Gastroesophageal sphincter (tissue), 4 donors: Measurements from ENCODE around the gene NCBP2L. TPM values are rescaled to one million over a fixed set of nuclear protein-coding genes. Genes with fewer than 3 reads are reported as not detected.

Experiments
- ATAC-seq: fragments of 150-250 bp; one replicate; pipeline ENCODE4 v1.9.1; 2016; ENCODE audit warnings: mild to moderate bottlenecking, moderate library complexity
- H3K27ac ChIP-seq, 4 donors: fragments of 200-600 bp; sonication (generic) in 3 of 4; 1 replicate in 3 of 4; 2 replicates in 1 of 4; pipeline ENCODE4 v1.5.1; 2016 to 2019
- H3K27me3 ChIP-seq: fragments of 200-600 bp; sonication (generic); one replicate; pipeline ENCODE4 v1.5.1; 2019
- H3K36me3 ChIP-seq, 2 donors: fragments of 200-600 bp; sonication (generic); one replicate each; pipeline ENCODE4 v1.5.1; 2019; ENCODE audit warnings: control low read depth in 1 of 2
- H3K4me1 ChIP-seq, 3 donors: fragments of 200-600 bp; sonication (generic); 1 replicate in 2 of 3; 2 replicates in 1 of 3; pipeline ENCODE4 v1.5.1; 2016 to 2019; ENCODE audit warnings: control low read depth in 2 of 3
- H3K4me3 ChIP-seq, 2 donors: fragments of 200-600 bp; sonication (generic); one replicate each; pipeline ENCODE4 v1.5.1; 2019; ENCODE audit warnings: mild to moderate bottlenecking in 1 of 2, moderate library complexity in 1 of 2
- H3K9me3 ChIP-seq, 3 donors: fragments of 200-600 bp; sonication (generic); one replicate each; pipeline ENCODE4 v1.5.1; 2017 to 2019; ENCODE audit warnings: control low read depth in 2 of 3
- CTCF ChIP-seq, 4 experiments: fragments of 200-600 bp in 2 of 4; fragments of 450-650 bp in 2 of 4; sonication (generic) in 1 of 4; IDR thresholded peaks; one replicate each; pipeline ENCODE4 v1.5.1; 2017 to 2019; ENCODE audit warnings: antibody characterized with exemption in 4 of 4, mild to moderate bottlenecking in 2 of 4, moderate library complexity in 2 of 4
- EP300 ChIP-seq: sonication (generic); formaldehyde crosslinking; IDR thresholded peaks from one replicate; pipeline ENCODE4 v1.6.1; 2017; ENCODE audit warnings: antibody characterized with exemption, mild to moderate bottlenecking
- POLR2A ChIP-seq, 2 donors: fragments of 450-650 bp; IDR thresholded peaks; one replicate each; pipeline ENCODE4 v1.6.1; 2017; ENCODE audit warnings: antibody characterized with exemption in 2 of 2, mild to moderate bottlenecking in 2 of 2, moderate library complexity in 1 of 2
- POLR2AphosphoS5 ChIP-seq: sonication (generic); formaldehyde crosslinking; IDR thresholded peaks from one replicate; pipeline ENCODE4 v1.6.1; 2017; ENCODE audit warnings: antibody characterized with exemption
- WGBS, 2 donors: methylation state at CpG; one replicate each; pipeline ENCODE4 v1.1.5; 2018; ENCODE audit warnings: low coverage in 1 of 2; 5-methylcytosine and 5-hydroxymethylcytosine counted together
- total RNA-seq, 4 donors: library from RNA; depleted of rRNA; stranded (reverse); fragments of >200 nt; gene quantifications; one replicate each; pipeline ENCODE4 v1.1.0, GENCODE V29; 2016

The NCBP2L gene
- total RNA-seq, 4 donors from 2014 or later, result 0.31 TPM; not detected in 3

- Histone ChIP-seq H3K27me3 (no peaks in the 10 kb centered on the region), H3K9me3 (no peaks in the 10 kb centered on the region), H3K27ac (no peak overlapping the region), H3K36me3 (peaks cover 0 to 12% of the 10 kb centered on the region in 2 donors), H3K4me3 (no peak overlapping the region), H3K4me1 (peaks cover 0 to 26% (median 0%) of the 10 kb centered on the region in 3 donors)
- TF ChIP-seq CTCF (IDR thresholded peaks at IDR 0.05) (no peak), POLR2A (IDR thresholded peaks at IDR 0.05) (no peak), POLR2AphosphoS5 (no peak), EP300 (no peak)
- WGBS, 2 donors, result 80 to 86% methylated on average over 1 to 10 of the region's 15 CpGs
- ATAC-seq, result no peak
These were observed 63.4 kb downstream of the NCBP2L start for GRCh38 chrX:107840971-107841370.

GRCh38 chrX:107842715-107843400 is 65.3 kb downstream of the NCBP2L start:
- Histone ChIP-seq H3K36me3 (peaks cover 0 to 12% of the 10 kb centered on the region in 2 donors), H3K27ac (no peak overlapping the region), H3K27me3 (no peaks in the 10 kb centered on the region), H3K9me3 (no peaks in the 10 kb centered on the region), H3K4me1 (peaks cover 0 to 19% (median 0%) of the 10 kb centered on the region in 3 donors), H3K4me3 (no peak overlapping the region)
- ATAC-seq, result no peak
- TF ChIP-seq POLR2A (IDR thresholded peaks at IDR 0.05) (no peak), POLR2AphosphoS5 (no peak), EP300 (no peak), CTCF (IDR thresholded peaks at IDR 0.05) (no peak)
- WGBS, 2 donors, result 42 to 68% methylated on average over 5 to 6 of the region's 6 CpGs

Other genes with a start within 250 kb of the NCBP2L start
- 10 to 100 TPM; 23.5 to 33.4 (median 27.5) TPM for gene PRPS1, start 149.2 kb upstream of the NCBP2L start, total RNA-seq
- gene TSC22D3, start 1.9 kb upstream of the NCBP2L start, total RNA-seq, result 100 to 1,000 TPM; 561 to 849 (median 691) TPM
- gene MID2, start 48.1 kb downstream of the NCBP2L start, total RNA-seq, result 10 to 100 TPM; 32.2 to 66.6 (median 57.0) TPM
- gene TEX13B, start 204.6 kb downstream of the NCBP2L start, total RNA-seq, result not detected